ENCODE data around the gene USP36.

GRCh38 chr17:78882540-78883088, 42.0 kb upstream of the USP36 start:
- TF ChIP-seq CTCF (IDR thresholded peaks at IDR 0.05) (no peak), POLR2AphosphoS5 (IDR thresholded peaks at IDR 0.05; ENCODE audit: insufficient read depth in 1 of 2, low read depth in 1 of 2) (no peak)

Data from vagina (tissue), 2 donors.